Uterus (tissue), 4 donors: Measurements from ENCODE around the gene ERGIC1. TPM values are rescaled to one million over a fixed set of nuclear protein-coding genes. Genes with fewer than 3 reads are reported as not detected.

ENCODE experiments used
- DNase-seq, 2 donors: peaks; one replicate each; pipeline ENCODE4 v3.0.0-alpha.2; 2019 to 2020
- H3K27ac ChIP-seq, 2 donors: fragments of 200-600 bp; sonication (generic); 1 replicate in 1 of 2; 2 replicates in 1 of 2; pipeline ENCODE4 v1.5.1; 2016 to 2018
- H3K27me3 ChIP-seq, 2 donors: fragments of 200-600 bp; sonication (generic); one replicate each; pipeline ENCODE4 v1.5.1; 2018 to 2019; ENCODE audit warnings: control low read depth in 1 of 2
- H3K36me3 ChIP-seq, 2 donors: fragments of 200-600 bp; sonication (generic); one replicate each; pipeline ENCODE4 v1.5.1; 2019; ENCODE audit warnings: control low read depth in 1 of 2
- H3K4me1 ChIP-seq, 2 donors: fragments of 200-600 bp; sonication (generic); one replicate each; pipeline ENCODE4 v1.5.1; 2018 to 2019; ENCODE audit warnings: control low read depth in 1 of 2
- H3K4me3 ChIP-seq, 2 donors: fragments of 200-600 bp; sonication (generic); 1 replicate in 1 of 2; 2 replicates in 1 of 2; pipeline ENCODE4 v1.5.1; 2018 to 2019; ENCODE audit warnings: mild to moderate bottlenecking in 1 of 2
- H3K9me3 ChIP-seq, 2 donors: fragments of 200-600 bp; sonication (generic); one replicate each; pipeline ENCODE4 v1.5.1; 2019; ENCODE audit warnings: control low read depth in 1 of 2
- POLR2A ChIP-seq, 2 donors: fragments of 450-650 bp; IDR thresholded peaks; one replicate each; pipeline ENCODE4 v1.6.1; 2016; ENCODE audit warnings: antibody characterized with exemption in 2 of 2, mild to moderate bottlenecking in 1 of 2, moderate library complexity in 1 of 2
- intact Hi-C: fragments of 100-400 bp; cut with DNase I; formaldehyde crosslinking; loops from one replicate; pipeline ENCODE4 v1.15.1; 2023; ENCODE audit warnings: low total_unique reads
- total RNA-seq, 4 donors: library from RNA; depleted of rRNA in 3 of 4; stranded (reverse); fragments of >200 nt in 3 of 4; gene quantifications; one replicate each; pipeline versions ENCODE4 v1.1.0 to v1.2.4, GENCODE V29; 2014 to 2023
- TF ChIP-seq, protein P1 (sequence below), 4 experiments: fragments of 200-600 bp in 2 of 4; fragments of 450-650 bp in 2 of 4; sonication (generic) in 2 of 4; IDR thresholded peaks; one replicate each; pipeline ENCODE4 v1.5.1; 2016 to 2019; ENCODE audit warnings: antibody characterized with exemption in 4 of 4, mild to moderate bottlenecking in 2 of 4, moderate library complexity in 1 of 4
- donor health status: DM: yes; HTN: yes; CAD: no.

Gene ERGIC1
- total RNA-seq, 4 donors from 2014 or later = 34.8 to 130 (median 67.7) TPM

DNA sequence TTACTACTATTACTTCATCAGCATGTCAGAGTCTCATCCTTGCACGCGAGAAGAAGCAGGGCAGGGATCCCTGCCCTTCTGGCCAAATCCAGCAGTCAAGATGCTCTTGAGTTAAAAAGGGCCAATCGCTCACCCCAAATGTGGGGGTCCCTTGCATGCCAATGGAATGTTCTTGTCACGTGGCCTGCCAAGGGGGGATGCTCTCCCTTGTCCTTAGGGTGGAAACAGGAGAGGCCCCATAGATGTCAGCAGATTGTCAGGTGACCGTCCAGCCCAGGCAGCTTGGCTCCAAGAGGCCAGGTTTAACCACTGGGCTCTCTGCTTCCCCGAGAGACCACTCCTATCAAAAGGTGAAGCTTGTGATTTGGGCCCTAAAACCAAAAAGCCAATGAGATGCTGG, 37.7 kb upstream of the ERGIC1 start:
- H3K4me1 ChIP-seq = peaks cover 10% of the 10 kb centered on the region in 2 donors
- H3K4me3 ChIP-seq = no peak overlapping the region
- intact Hi-C loops = no loop called here
- TF ChIP-seq, protein P1, sequence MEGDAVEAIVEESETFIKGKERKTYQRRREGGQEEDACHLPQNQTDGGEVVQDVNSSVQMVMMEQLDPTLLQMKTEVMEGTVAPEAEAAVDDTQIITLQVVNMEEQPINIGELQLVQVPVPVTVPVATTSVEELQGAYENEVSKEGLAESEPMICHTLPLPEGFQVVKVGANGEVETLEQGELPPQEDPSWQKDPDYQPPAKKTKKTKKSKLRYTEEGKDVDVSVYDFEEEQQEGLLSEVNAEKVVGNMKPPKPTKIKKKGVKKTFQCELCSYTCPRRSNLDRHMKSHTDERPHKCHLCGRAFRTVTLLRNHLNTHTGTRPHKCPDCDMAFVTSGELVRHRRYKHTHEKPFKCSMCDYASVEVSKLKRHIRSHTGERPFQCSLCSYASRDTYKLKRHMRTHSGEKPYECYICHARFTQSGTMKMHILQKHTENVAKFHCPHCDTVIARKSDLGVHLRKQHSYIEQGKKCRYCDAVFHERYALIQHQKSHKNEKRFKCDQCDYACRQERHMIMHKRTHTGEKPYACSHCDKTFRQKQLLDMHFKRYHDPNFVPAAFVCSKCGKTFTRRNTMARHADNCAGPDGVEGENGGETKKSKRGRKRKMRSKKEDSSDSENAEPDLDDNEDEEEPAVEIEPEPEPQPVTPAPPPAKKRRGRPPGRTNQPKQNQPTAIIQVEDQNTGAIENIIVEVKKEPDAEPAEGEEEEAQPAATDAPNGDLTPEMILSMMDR (IDR thresholded peaks at IDR 0.05) = no peak
- no peak for TF ChIP-seq POLR2A (IDR thresholded peaks at IDR 0.05)
- no peaks in the 10 kb centered on the region for H3K27me3 ChIP-seq
- H3K27ac ChIP-seq = peak overlapping the region; percentile 92 to 97
- H3K9me3 ChIP-seq = no peaks in the 10 kb centered on the region
- H3K36me3 ChIP-seq = no peaks in the 10 kb centered on the region
- no peak for DNase-seq

DNA sequence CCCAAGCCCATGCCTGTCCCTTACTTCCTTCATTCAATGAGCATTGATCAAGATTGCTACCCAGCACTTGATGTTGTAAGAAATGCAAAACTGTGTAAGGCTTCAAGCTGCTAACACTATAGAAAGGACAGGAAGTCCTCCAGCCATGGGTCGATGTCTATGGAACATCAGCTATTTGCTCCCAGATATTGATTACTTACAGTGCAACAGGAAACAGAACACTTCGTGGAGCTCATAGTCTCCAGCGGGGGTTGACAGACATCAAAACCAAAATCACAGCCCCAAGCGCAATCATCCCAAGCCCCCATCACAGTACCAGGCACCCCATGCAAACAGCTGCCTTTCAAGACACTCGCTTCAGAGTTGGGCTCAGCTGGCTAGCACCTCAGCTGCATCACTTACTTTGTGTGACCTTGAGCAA, 36.3 kb upstream of the ERGIC1 start:
- no peak overlapping the region for H3K4me3 ChIP-seq
- peaks cover 10% of the 10 kb centered on the region in 2 donors for H3K4me1 ChIP-seq
- H3K27ac ChIP-seq = peak overlapping the region; percentile 92 to 97
- H3K27me3 ChIP-seq = no peaks in the 10 kb centered on the region
- H3K36me3 ChIP-seq = no peaks in the 10 kb centered on the region
- TF ChIP-seq, protein P1 (IDR thresholded peaks at IDR 0.05) = no peak
- no peak for TF ChIP-seq POLR2A (IDR thresholded peaks at IDR 0.05)
- intact Hi-C loops = no loop called here
- no peaks in the 10 kb centered on the region for H3K9me3 ChIP-seq
- no peak for DNase-seq

- Histone ChIP-seq H3K36me3 (no peaks in the 10 kb centered on the region), H3K27me3 (no peaks in the 10 kb centered on the region), H3K9me3 (no peaks in the 10 kb centered on the region), H3K4me1 (peaks cover 8 to 10% of the 10 kb centered on the region in 2 donors), H3K27ac (peak overlapping the region; percentile 92 to 97), H3K4me3 (no peak overlapping the region)
- peak; percentile 72 to 86 for DNase-seq
- intact Hi-C loops = no loop called here
- TF ChIP-seq, protein P1 (IDR thresholded peaks at IDR 0.05) = no peak
- no peak for TF ChIP-seq POLR2A (IDR thresholded peaks at IDR 0.05)
Measured at GRCh38 chr5:172798422-172799215, 35.4 kb upstream of the ERGIC1 start.

DNA sequence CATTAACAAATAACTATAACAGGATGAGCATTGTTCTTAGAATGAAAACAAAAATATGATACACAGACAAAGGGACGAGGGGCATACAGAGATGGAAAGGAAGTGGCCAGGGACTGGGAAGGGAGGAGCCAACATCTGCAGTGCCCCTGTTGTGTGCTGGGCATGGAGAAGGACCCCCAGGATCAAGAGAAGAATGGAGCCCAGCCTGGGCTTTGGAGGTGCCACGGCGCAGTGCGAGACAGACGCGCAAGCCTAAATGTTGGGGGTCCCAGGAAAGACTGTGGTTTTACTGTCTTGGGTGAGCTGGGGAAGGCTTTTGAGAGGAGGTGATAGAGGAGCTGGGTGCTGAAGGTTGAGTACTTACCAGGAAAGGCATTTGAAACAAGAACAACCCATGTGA, 34.6 kb upstream of the ERGIC1 start:
- Histone ChIP-seq H3K27ac (peak overlapping the region; percentile 92 to 97), H3K9me3 (no peaks in the 10 kb centered on the region), H3K27me3 (no peaks in the 10 kb centered on the region), H3K36me3 (no peaks in the 10 kb centered on the region), H3K4me3 (no peak overlapping the region), H3K4me1 (peaks cover 2 to 3% of the 10 kb centered on the region in 2 donors)
- intact Hi-C loops = no loop called here
- TF ChIP-seq, protein P1 (IDR thresholded peaks at IDR 0.05) = no peak
- no peak for TF ChIP-seq POLR2A (IDR thresholded peaks at IDR 0.05)
- DNase-seq = no peak

- intact Hi-C loops = no loop called here
- no peaks in the 10 kb centered on the region for H3K27me3 ChIP-seq
- H3K9me3 ChIP-seq = no peaks in the 10 kb centered on the region
- no peak for TF ChIP-seq POLR2A (IDR thresholded peaks at IDR 0.05)
- TF ChIP-seq, protein P1 (IDR thresholded peaks at IDR 0.05) = no peak
- H3K4me3 ChIP-seq = no peak overlapping the region
- peak; percentile 44 to 64 for DNase-seq
- peak overlapping the region; percentile 92 to 97 for H3K27ac ChIP-seq
- H3K36me3 ChIP-seq = no peaks in the 10 kb centered on the region
- no peaks in the 10 kb centered on the region for H3K4me1 ChIP-seq
Measured at GRCh38 chr5:172800088-172800551, 33.9 kb upstream of the ERGIC1 start.
